Measurements from ENCODE around the gene RBPMS2.

GRCh38 chr15:64755427-64755940 is 19.9 kb downstream of the RBPMS2 start:
- TF ChIP-seq POLR2AphosphoS5 (IDR thresholded peaks at IDR 0.05; ENCODE audit: low read depth, low read length) (no peak), POU2F2 (IDR thresholded peaks at IDR 0.05; ENCODE audit: low read depth, low read length) (no peak), POLR2A (IDR thresholded peaks at IDR 0.05; ENCODE audit: low read depth, low read length) (no peak), TAF1 (IDR thresholded peaks at IDR 0.05; ENCODE audit: low read depth, low read length) (no peak), SPI1 (IDR thresholded peaks at IDR 0.05; ENCODE audit: low read depth, low read length) (no peak), PAX5 (IDR thresholded peaks at IDR 0.05; ENCODE audit: insufficient read depth, low read length, severe bottlenecking) (no peak)
